WERI-Rb-1 (cell line): ENCODE data around the gene TFF3.

ENCODE experiments used
- DNase-seq: peaks from one replicate; pipeline ENCODE4 v3.0.0-alpha.2; 2020
- H3K27ac ChIP-seq: fragments of 250-450 bp; sonication (Bioruptor Pico); 2 replicates; pipeline ENCODE4 v1.5.1; 2020; ENCODE audit warnings: mild to moderate bottlenecking, moderate library complexity
- H3K27me3 ChIP-seq: fragments of 250-450 bp; sonication (Bioruptor Pico); 2 replicates; pipeline ENCODE4 v1.5.1; 2021; ENCODE audit warnings: mild to moderate bottlenecking, low read depth, moderate library complexity; ENCODE audit not compliant: insufficient read depth, severe bottlenecking
- H3K36me3 ChIP-seq: fragments of 250-450 bp; sonication (Bioruptor Pico); 2 replicates; pipeline ENCODE4 v1.5.1; 2020; ENCODE audit warnings: mild to moderate bottlenecking, moderate library complexity
- H3K4me3 ChIP-seq: 2 replicates; pipeline ENCODE4 v1.5.1; 2011; ENCODE audit warnings: low read depth, mild to moderate bottlenecking, control low read depth, low read length
- H3K9me3 ChIP-seq: fragments of 250-450 bp; sonication (Bioruptor Pico); 2 replicates; pipeline ENCODE4 v1.5.1; 2021; ENCODE audit warnings: mild to moderate bottlenecking, moderate library complexity; ENCODE audit not compliant: severe bottlenecking
- CTCF ChIP-seq: IDR thresholded peaks from 2 replicates; pipeline ENCODE4 v1.5.1; 2011; ENCODE audit warnings: low read depth, mild to moderate bottlenecking, control low read depth, inconsistent platforms, low read length

The TFF3 gene

GRCh38 chr21:42315296-42315891, at the start of gene TFF3:
TFF3 (minus strand) TSS chr21:42315409; CDS start chr21:42315374, 35 bp downstream.
- DNase-seq: no peak
- no peaks in the 10 kb centered on the region for H3K9me3 ChIP-seq
- no peak within 1 kb of the TSS for H3K27ac ChIP-seq
- no peaks in the 10 kb centered on the region for H3K36me3 ChIP-seq
- no peaks in the 10 kb centered on the region for H3K27me3 ChIP-seq
- no peak within 1 kb of the TSS for H3K4me3 ChIP-seq
- no peak for TF ChIP-seq CTCF

- Histone ChIP-seq H3K36me3 (no peaks in the 10 kb centered on the region), H3K27me3 (no peaks in the 10 kb centered on the region), H3K4me3 (peak overlapping the region; percentile 44), H3K9me3 (peaks cover 7% of the 10 kb centered on the region), H3K27ac (peak overlapping the region; percentile 98)
- no peak for TF ChIP-seq CTCF
- DNase-seq: peak; percentile 80
Measured at GRCh38 chr21:42364304-42364865, 49.2 kb upstream of the TFF3 start.

- Histone ChIP-seq H3K36me3 (no peaks in the 10 kb centered on the region), H3K27ac (no peak overlapping the region), H3K27me3 (no peaks in the 10 kb centered on the region), H3K4me3 (no peak overlapping the region), H3K9me3 (peaks cover 7% of the 10 kb centered on the region)
- no peak for DNase-seq
- TF ChIP-seq CTCF: no peak
Measured at GRCh38 chr21:42363312-42363711, 48.1 kb upstream of the TFF3 start.

- Histone ChIP-seq H3K27ac (peak overlapping the region; percentile 31; the same call in 1 of the 2 replicates), H3K9me3 (peaks cover 7% of the 10 kb centered on the region), H3K36me3 (no peaks in the 10 kb centered on the region), H3K4me3 (no peak overlapping the region), H3K27me3 (no peaks in the 10 kb centered on the region)
- DNase-seq: no peak
- no peak for TF ChIP-seq CTCF
Measured at GRCh38 chr21:42362700-42363099, 47.5 kb upstream of the TFF3 start.

- Histone ChIP-seq H3K27me3 (no peaks in the 10 kb centered on the region), H3K27ac (peak overlapping the region; percentile 31), H3K4me3 (no peak overlapping the region), H3K36me3 (no peaks in the 10 kb centered on the region), H3K9me3 (peaks cover 7% of the 10 kb centered on the region)
- no peak for TF ChIP-seq CTCF
- DNase-seq: no peak
Measured at GRCh38 chr21:42362198-42362597, 47.0 kb upstream of the TFF3 start.

GRCh38 chr21:42361286-42361685, 46.1 kb upstream of the TFF3 start:
- peaks cover 10% of the 10 kb centered on the region for H3K9me3 ChIP-seq
- no peak overlapping the region for H3K4me3 ChIP-seq
- H3K27ac ChIP-seq: peak overlapping the region; percentile 52
- no peaks in the 10 kb centered on the region for H3K27me3 ChIP-seq
- H3K36me3 ChIP-seq: no peaks in the 10 kb centered on the region
- TF ChIP-seq CTCF: no peak
- peak; percentile 72 for DNase-seq
